HepG2 (cell line): Measurements from ENCODE around the gene UBE2I. TPM values are rescaled to one million over a fixed set of nuclear protein-coding genes. Genes with fewer than 3 reads are reported as not detected.
A peak's percentile ranks its signal among the peaks of the same experiment; 100 is the strongest.

ENCODE experiments used
- ATAC-seq: fragments of 200-7000 bp; cut with Tn5 transposase; 3 replicates; pipeline ENCODE4 v1.9.1; 2020; ENCODE audit warnings: mild to moderate bottlenecking, moderate library complexity
- BruUV-seq: library from RNA; stranded (reverse); fragments of 400-500 nt; replicated peaks from 2 replicates; lab custom pipeline; 2021; lab: Mats Ljungman, UMichigan
- CTCF ChIA-PET: fragments of 300-600 bp; formaldehyde crosslinking; extraction: SDS; loops from one replicate; lab custom pipeline; 2021; ENCODE audit warnings: low total read pairs, inconsistent platforms, low intra/inter-chr PET ratio; lab: Yijun Ruan, JAX
- POLR2A ChIA-PET: fragments of 350-600 bp; sonication (Branson Sonifier 250); formaldehyde crosslinking; loops from one replicate; lab custom pipeline; 2020; ENCODE audit warnings: antibody characterized with exemption, inconsistent platforms; lab: Yijun Ruan, JAX
- DNase-seq: peaks from one replicate; pipeline ENCODE4 v3.0.0-alpha.2; 2015; ENCODE audit warnings: low spot score
- FAIRE-seq: peaks from 3 replicates; lab custom pipeline; 2011; peaks lifted over from hg19 to GRCh38; lab: Jason Lieb, UNC
- H2AFZ ChIP-seq: one replicate; pipeline ENCODE4 v1.6.1; 2011; ENCODE audit warnings: low read length, inconsistent platforms
- H3K27ac ChIP-seq: fragments of 300-600 bp; 3 replicates; pipeline ENCODE4 v1.8.0; 2011; ENCODE audit warnings: mixed run types, mild to moderate bottlenecking, mixed read lengths, low read length, inconsistent platforms; ENCODE audit not compliant: insufficient read depth; ENCODE audit errors: extremely low read length
- H3K27me3 ChIP-seq, 2 experiments: fragments of 200-600 bp in 1 of 2; 2 replicates in 1 of 2; 3 replicates in 1 of 2; pipeline versions ENCODE4 v1.6.0 to v1.8.0; 2011; ENCODE audit warnings: low read length in 2 of 2, mild to moderate bottlenecking in 2 of 2, moderate library complexity in 2 of 2, inconsistent platforms in 1 of 2; ENCODE audit not compliant: insufficient read depth in 2 of 2, control insufficient read depth in 1 of 2
- H3K36me3 ChIP-seq, 2 experiments: fragments of 200-600 bp in 1 of 2; replicated peaks in 1 of 2; 2 replicates in 1 of 2; 3 replicates in 1 of 2; pipeline versions ENCODE4 v1.5.1 to v1.8.0; 2011; ENCODE audit warnings: low read length in 2 of 2, inconsistent platforms in 1 of 2; ENCODE audit not compliant: insufficient read depth in 2 of 2, control insufficient read depth in 1 of 2
- H3K4me1 ChIP-seq: 2 replicates; pipeline ENCODE4 v1.5.1; 2012; ENCODE audit warnings: low read length, inconsistent platforms; ENCODE audit not compliant: insufficient read depth
- H3K4me2 ChIP-seq: 2 replicates; pipeline ENCODE4 v1.6.0; 2011; ENCODE audit warnings: low read depth, low read length, inconsistent platforms
- H3K4me3 ChIP-seq, 3 experiments: fragments of 200-600 bp in 1 of 3; sonication (generic), shearing (Covaris generic) in 1 of 3; replicated peaks in 1 of 3; 2 replicates each; pipeline ENCODE4 v1.5.1; 2011 to 2016; ENCODE audit warnings: low read length in 3 of 3, inconsistent platforms in 2 of 3, low read depth in 2 of 3, mild to moderate bottlenecking in 2 of 3, control low read depth in 1 of 3, mixed read lengths in 1 of 3; ENCODE audit not compliant: insufficient read depth in 1 of 3
- H3K79me2 ChIP-seq: one replicate; pipeline ENCODE4 v1.6.1; 2011; ENCODE audit warnings: low read length, inconsistent platforms; ENCODE audit not compliant: insufficient read depth
- H3K9ac ChIP-seq: 2 replicates; pipeline ENCODE4 v1.6.0; 2011; ENCODE audit warnings: mild to moderate bottlenecking, low read depth, low read length, inconsistent platforms; ENCODE audit not compliant: insufficient read depth
- H3K9me3 ChIP-seq: 2 replicates; pipeline ENCODE4 v1.5.1; 2012; ENCODE audit warnings: mild to moderate bottlenecking, low read length
- H4K20me1 ChIP-seq: 2 replicates; pipeline ENCODE4 v1.6.0; 2011; ENCODE audit warnings: inconsistent platforms, mild to moderate bottlenecking, low read length, moderate library complexity; ENCODE audit not compliant: insufficient read depth
- KDM1A ChIP-seq: IDR thresholded peaks from 2 replicates; pipeline ENCODE4 v1.6.1; 2016; ENCODE audit warnings: missing compliant biosample characterization
- MEIS2 ChIP-seq: sonication (generic); formaldehyde crosslinking; IDR thresholded peaks from 2 replicates; pipeline ENCODE4 v1.9.0; 2021; ENCODE audit warnings: mild to moderate bottlenecking, missing genetic modification reagents
- RBM22 ChIP-seq: fragments of 200-400 bp; formaldehyde crosslinking; optimal IDR thresholded peaks from 2 replicates; pipeline ENCODE3; 2017; ENCODE audit warnings: mild to moderate bottlenecking, low read length, moderate library complexity
- TARDBP ChIP-seq: sonication (generic); formaldehyde crosslinking; IDR thresholded peaks from 2 replicates; pipeline ENCODE4 v1.8.0; 2022; ENCODE audit warnings: mild to moderate bottlenecking, missing genetic modification reagents
- XRCC5 ChIP-seq: fragments of 200-400 bp; formaldehyde crosslinking; optimal IDR thresholded peaks from 2 replicates; pipeline ENCODE3; 2017; ENCODE audit warnings: mild to moderate bottlenecking, low read length
- ZMYM3 ChIP-seq: sonication (generic); formaldehyde crosslinking; IDR thresholded peaks from 2 replicates; pipeline ENCODE4 v1.5.1; 2020; ENCODE audit warnings: mild to moderate bottlenecking, missing genetic modification reagents
- ZNF24 ChIP-seq: fragments of 450-650 bp; IDR thresholded peaks from 2 replicates; pipeline ENCODE4 v1.6.1; 2017; ENCODE audit warnings: antibody characterized with exemption, mild to moderate bottlenecking
- ZNF776 ChIP-seq: sonication (generic); formaldehyde crosslinking; IDR thresholded peaks from 2 replicates; pipeline ENCODE4 v1.4.0; 2020; ENCODE audit warnings: mild to moderate bottlenecking, missing genetic modification reagents
- WGBS: methylation state at CpG from one replicate; pipeline ENCODE4 v1.1.6; 2017; ENCODE audit warnings: low lambda C conversion rate; 5-methylcytosine and 5-hydroxymethylcytosine counted together
- in situ Hi-C: cut with HindIII; loops from 2 replicates; pipeline ENCODE4 v1.10.0; 2017; ENCODE audit warnings: low pct_unique_long_range_greater_than_20kb; ENCODE audit not compliant: extremely low pct_ligation_motif_present
- intact Hi-C: fragments of 100-400 bp; cut with micrococcal nuclease; formaldehyde crosslinking; loops from one replicate; pipeline ENCODE4 v1.10.0; 2022; ENCODE audit not compliant: unreplicated experiment
- polyA plus RNA-seq, 8 experiments: library from polyadenylated mRNA; depleted of rRNA in 3 of 8; stranded (reverse) in 7 of 8; unstranded in 1 of 8; fragments of >200 nt; fragmentation: Illumina TruSeq in 4 of 8; extraction: Trizol in 4 of 8; gene quantifications; 2 replicates each; pipeline versions ENCODE4 v1.2.1 to v1.2.3, GENCODE V29; 2011 to 2016; ENCODE audit warnings: low read depth in 4 of 8, missing spikeins in 1 of 8, mixed read lengths in 1 of 8; ENCODE audit not compliant: insufficient read depth in 1 of 8
- total RNA-seq, 5 experiments: library from RNA; depleted of rRNA; stranded (reverse); fragments of >200 nt; fragmentation: Illumina TruSeq; extraction: Trizol; gene quantifications; 2 replicates each; pipeline ENCODE4 v1.2.3, GENCODE V29; 2016; ENCODE audit warnings: low read depth in 1 of 5
- TF ChIP-seq, protein P1 (sequence below): sonication (generic); formaldehyde crosslinking; IDR thresholded peaks from 2 replicates; pipeline ENCODE4 v1.5.0; 2020; ENCODE audit warnings: missing genetic modification reagents, mild to moderate bottlenecking, borderline replicate concordance
- TF ChIP-seq, protein P2 (sequence below): sonication (generic); formaldehyde crosslinking; IDR thresholded peaks from 2 replicates; pipeline ENCODE4 v1.5.0; 2020; ENCODE audit warnings: mild to moderate bottlenecking, missing genetic modification reagents, moderate library complexity
- TF ChIP-seq, protein P3 (sequence below): IDR thresholded peaks from 2 replicates; pipeline ENCODE4 v1.6.1; 2016
- TF ChIP-seq, protein P4 (sequence below): IDR thresholded peaks from 2 replicates; pipeline ENCODE4 v1.6.1; 2016; ENCODE audit warnings: low read depth, borderline replicate concordance
- TF ChIP-seq, protein P5 (sequence below): IDR thresholded peaks from 2 replicates; pipeline ENCODE4 v1.6.1; 2012; ENCODE audit warnings: inconsistent platforms
- TF ChIP-seq, protein P6 (sequence below): sonication (generic); formaldehyde crosslinking; IDR thresholded peaks from 2 replicates; pipeline ENCODE4 v1.8.0; 2022; ENCODE audit warnings: missing genetic modification reagents, mild to moderate bottlenecking, inconsistent platforms, borderline replicate concordance

UBE2I gene
- total and polyA plus RNA-seq, 2 of the 13 experiments (the other 11 are each of a cell fraction or from before 2014, with no cell fraction given) = 75.8 to 98.9 TPM

DNA sequence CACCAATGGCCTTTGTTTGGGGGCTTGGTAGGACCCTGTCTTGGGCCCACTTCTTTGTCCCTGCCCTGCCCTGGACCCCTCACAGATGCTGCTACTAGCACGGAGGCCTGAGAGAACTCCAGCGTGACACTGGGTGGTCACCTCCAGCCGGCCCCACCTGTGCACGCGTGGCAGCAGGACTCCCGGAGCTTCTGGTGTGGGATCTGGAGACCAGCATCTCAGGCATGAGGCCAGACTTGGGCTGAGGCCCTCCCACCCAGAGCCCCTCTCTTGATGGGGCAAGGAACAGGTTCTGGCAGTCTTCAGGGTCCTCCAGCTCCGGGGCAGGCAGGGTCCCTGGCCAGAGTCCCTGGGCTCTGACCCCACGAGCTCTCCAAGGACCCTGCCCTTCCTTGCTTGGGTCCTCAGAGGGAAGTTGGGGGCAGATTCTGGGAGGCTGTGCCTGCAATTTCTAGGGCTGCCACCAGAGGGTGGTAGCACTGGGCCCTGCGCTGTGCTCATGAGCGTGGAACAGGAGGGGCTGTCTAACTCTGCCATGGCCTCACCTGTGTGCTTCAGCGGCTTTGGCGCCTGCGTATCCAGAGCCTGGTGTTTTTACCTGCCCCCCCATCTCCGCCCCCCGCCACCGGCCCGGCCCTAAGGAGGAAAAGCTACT lies 21.0 kb downstream of the UBE2I start (continued):
- TF ChIP-seq, protein P1, sequence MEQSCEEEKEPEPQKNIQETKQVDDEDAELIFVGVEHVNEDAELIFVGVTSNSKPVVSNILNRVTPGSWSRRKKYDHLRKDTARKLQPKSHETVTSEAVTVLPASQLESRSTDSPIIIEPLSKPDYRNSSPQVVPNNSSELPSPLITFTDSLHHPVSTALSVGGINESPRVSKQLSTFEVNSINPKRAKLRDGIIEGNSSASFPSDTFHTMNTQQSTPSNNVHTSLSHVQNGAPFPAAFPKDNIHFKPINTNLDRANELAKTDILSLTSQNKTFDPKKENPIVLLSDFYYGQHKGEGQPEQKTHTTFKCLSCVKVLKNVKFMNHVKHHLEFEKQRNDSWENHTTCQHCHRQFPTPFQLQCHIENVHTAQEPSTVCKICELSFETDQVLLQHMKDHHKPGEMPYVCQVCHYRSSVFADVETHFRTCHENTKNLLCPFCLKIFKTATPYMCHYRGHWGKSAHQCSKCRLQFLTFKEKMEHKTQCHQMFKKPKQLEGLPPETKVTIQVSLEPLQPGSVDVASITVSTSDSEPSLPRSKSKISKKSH (CRISPR knock-in tag) = peak; percentile 33; the same call in 1 of the 2 replicates
- TF ChIP-seq TARDBP (CRISPR knock-in tag) = no peak
- TF ChIP-seq, protein P2, sequence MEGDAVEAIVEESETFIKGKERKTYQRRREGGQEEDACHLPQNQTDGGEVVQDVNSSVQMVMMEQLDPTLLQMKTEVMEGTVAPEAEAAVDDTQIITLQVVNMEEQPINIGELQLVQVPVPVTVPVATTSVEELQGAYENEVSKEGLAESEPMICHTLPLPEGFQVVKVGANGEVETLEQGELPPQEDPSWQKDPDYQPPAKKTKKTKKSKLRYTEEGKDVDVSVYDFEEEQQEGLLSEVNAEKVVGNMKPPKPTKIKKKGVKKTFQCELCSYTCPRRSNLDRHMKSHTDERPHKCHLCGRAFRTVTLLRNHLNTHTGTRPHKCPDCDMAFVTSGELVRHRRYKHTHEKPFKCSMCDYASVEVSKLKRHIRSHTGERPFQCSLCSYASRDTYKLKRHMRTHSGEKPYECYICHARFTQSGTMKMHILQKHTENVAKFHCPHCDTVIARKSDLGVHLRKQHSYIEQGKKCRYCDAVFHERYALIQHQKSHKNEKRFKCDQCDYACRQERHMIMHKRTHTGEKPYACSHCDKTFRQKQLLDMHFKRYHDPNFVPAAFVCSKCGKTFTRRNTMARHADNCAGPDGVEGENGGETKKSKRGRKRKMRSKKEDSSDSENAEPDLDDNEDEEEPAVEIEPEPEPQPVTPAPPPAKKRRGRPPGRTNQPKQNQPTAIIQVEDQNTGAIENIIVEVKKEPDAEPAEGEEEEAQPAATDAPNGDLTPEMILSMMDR (CRISPR knock-in tag) = peak; percentile 87
- no peak for TF ChIP-seq ZNF24
- peak; percentile 20 for TF ChIP-seq XRCC5
- no peak for TF ChIP-seq MEIS2 (CRISPR knock-in tag)

DNA sequence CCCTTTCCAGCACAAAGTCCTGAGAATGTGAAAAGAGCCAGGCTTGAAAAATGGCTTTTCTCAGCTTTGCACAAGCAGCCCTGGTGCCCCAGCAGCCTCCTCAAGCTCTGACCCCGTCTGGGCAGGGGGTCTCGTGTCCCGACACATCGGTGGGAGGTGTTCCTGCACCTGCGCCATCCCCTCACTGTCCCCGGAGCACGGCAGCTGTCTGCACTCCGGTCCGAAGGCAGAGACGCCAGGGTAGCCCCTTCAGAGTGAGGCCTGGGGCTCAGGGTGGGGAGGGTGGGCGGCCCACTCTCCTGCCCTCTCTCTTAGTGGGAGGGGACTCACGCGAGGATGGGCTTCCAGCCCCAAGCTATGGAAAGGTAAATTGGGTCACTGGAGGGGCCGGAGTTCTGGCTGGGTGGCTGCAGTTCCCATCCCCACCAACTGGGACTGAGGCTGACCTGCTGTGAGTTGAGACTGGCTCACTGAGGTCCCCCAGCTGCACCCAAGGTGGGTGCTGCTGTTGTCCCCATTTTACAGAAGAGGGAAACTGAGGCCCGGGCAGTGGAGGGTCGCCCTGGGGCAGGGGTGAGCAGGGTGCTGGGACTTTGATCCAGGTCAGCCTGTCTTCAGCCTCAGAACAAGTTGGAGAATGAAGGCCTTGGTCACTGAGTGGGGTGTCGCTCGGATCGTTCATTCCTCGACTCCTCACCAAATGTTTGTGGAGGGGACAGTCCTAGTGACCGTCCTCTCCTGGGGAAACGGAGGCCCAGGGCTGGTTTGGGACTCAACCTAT lies 21.7 kb downstream of the UBE2I start:
- 41% methylated on average over 10 of the region's 22 CpGs for WGBS
- peaks cover 15 to 37% of the 10 kb centered on the region in 2 experiments for H3K27me3 ChIP-seq
- intact Hi-C loops (no loop called here), in situ Hi-C loops (no loop called here)
- no peak overlapping the region for H2AFZ ChIP-seq
- CTCF ChIA-PET = interaction anchor here (1.2 kb wide), 1 partner anchor 33 kb away, joined by 3 read pairs; no protein-coding TSS in a partner anchor
- POLR2A ChIA-PET = interaction anchor here (0.6 to 3.6 kb wide), 4 partner anchors 12 to 90 kb away, joined by 3 to 25 read pairs (median 4); partner anchors contain the start of genes UBE2I and UQCC4
- H3K36me3 ChIP-seq = no peaks in the 10 kb centered on the region
- H3K27ac ChIP-seq = peak overlapping the region; percentile 82
- H3K9ac ChIP-seq = peak overlapping the region; percentile 91
- H3K79me2 ChIP-seq = no peaks in the 10 kb centered on the region
- FAIRE-seq (no peak), DNase-seq (no peak), ATAC-seq (peak; percentile 41)
- peaks cover 31% of the 10 kb centered on the region for H3K4me1 ChIP-seq
- BruUV-seq = no TSS peak
- H3K9me3 ChIP-seq = no peaks in the 10 kb centered on the region
- peak overlapping the region; percentile 99 for H3K4me2 ChIP-seq
- peak overlapping the region; percentile 38 to 79 (median 61) for H3K4me3 ChIP-seq
- 0 out of 2 replicates have a peak, but pooled peaks cover 3% of the 10 kb centered on the region for H4K20me1 ChIP-seq
- TF ChIP-seq, protein P3, sequence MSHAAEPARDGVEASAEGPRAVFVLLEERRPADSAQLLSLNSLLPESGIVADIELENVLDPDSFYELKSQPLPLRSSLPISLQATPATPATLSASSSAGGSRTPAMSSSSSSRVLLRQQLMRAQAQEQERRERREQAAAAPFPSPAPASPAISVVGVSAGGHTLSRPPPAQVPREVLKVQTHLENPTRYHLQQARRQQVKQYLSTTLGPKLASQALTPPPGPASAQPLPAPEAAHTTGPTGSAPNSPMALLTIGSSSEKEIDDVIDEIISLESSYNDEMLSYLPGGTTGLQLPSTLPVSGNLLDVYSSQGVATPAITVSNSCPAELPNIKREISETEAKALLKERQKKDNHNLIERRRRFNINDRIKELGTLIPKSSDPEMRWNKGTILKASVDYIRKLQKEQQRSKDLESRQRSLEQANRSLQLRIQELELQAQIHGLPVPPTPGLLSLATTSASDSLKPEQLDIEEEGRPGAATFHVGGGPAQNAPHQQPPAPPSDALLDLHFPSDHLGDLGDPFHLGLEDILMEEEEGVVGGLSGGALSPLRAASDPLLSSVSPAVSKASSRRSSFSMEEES (CRISPR knock-in tag) = 0 out of 2 replicates have a peak, but pooled peaks have one; percentile 4
- TF ChIP-seq, protein P4, sequence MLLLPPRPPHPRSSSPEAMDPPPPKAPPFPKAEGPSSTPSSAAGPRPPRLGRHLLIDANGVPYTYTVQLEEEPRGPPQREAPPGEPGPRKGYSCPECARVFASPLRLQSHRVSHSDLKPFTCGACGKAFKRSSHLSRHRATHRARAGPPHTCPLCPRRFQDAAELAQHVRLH = no peak
- TF ChIP-seq ZNF776 (CRISPR knock-in tag) (0 out of 2 replicates have a peak, but pooled peaks have one; percentile 52), RBM22 (no peak), KDM1A (CRISPR knock-in tag) (peak; percentile 81), ZMYM3 (CRISPR knock-in tag) (peak; percentile 73)
- TF ChIP-seq, protein P5, sequence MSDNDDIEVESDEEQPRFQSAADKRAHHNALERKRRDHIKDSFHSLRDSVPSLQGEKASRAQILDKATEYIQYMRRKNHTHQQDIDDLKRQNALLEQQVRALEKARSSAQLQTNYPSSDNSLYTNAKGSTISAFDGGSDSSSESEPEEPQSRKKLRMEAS = 0 out of 2 replicates have a peak, but pooled peaks have one; percentile 11
- TF ChIP-seq, protein P6, sequence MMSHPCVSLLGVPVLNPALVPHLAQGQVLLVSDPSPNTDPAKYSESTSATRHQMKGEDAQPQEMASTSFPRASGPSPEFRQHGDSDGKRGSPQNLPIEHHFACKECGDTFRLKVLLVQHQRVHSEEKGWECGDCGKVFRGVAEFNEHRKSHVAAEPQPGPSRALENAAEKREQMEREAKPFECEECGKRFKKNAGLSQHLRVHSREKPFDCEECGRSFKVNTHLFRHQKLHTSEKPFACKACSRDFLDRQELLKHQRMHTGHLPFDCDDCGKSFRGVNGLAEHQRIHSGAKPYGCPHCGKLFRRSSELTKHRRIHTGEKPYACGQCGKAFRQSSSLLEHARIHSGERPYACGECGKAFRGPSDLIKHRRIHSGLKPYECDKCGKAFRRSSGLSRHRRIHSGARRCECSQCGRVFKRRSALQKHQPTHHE (CRISPR knock-in tag) = 0 out of 2 replicates have a peak, but pooled peaks have one; percentile 49
